ENCODE data around the gene NR1H4.

Gene NR1H4

DNA sequence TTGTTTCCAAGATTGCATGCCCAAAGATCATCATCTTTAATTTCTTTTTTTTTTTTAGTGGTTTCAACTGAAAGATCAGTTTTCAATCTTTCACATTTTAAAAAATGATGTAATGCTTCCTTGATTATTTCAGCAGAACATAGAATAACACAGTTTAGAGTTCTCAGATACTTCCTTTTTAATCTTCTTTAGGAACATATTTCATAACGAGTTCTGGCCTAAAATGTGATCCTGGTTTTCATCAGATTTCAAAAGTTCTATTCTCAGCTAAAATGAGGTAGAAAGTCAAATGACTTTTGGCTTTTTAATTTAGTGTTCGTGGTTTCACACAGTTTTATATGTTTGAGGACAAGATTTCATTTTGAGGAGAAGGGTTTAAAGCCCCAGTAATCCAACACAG, 40.0 kb upstream of the NR1H4 start:
- TF ChIP-seq CTCF (IDR thresholded peaks at IDR 0.05; ENCODE audit: low read length) (no peak), EZH2 (IDR thresholded peaks at IDR 0.05; ENCODE audit: borderline replicate concordance, low read length) (no peak)

DNA sequence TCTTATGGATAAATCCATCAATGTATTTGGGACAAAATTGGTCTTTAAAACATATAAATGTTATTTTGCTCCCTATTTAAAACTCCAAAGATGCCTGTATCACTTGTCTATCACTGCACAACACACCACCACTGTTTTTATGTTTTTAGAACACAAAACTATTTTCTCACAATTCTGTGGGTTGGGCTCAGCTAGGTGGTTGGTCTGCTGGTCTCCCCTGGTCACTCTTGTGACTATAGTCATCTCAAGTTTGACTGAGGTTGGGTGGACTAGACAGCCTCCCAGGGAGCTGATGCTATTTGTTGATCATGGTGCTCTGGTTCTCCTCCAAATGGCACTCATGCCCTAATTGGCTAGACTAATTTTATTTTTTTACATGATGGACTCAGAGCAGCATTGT, 39.5 kb upstream of the NR1H4 start:
- Histone ChIP-seq H3K27ac (ENCODE audit: low read depth, low read length, poor library complexity, severe bottlenecking) (no peak overlapping the region), H3K9me2 (ENCODE audit: low read depth, low read length) (no peaks in the 10 kb centered on the region), H3K79me2 (ENCODE audit: insufficient read depth, low read length) (no peaks in the 10 kb centered on the region), H3F3A (ENCODE audit: insufficient read depth, low read length) (no peaks in the 10 kb centered on the region), H3K4me2 (ENCODE audit: low read length) (no peak overlapping the region), H3K4me1 (ENCODE audit: insufficient read depth, low read length, severe bottlenecking) (no peaks in the 10 kb centered on the region), H3K27me3 (ENCODE audit: insufficient read depth, low read length) (no peaks in the 10 kb centered on the region), H3K9ac (ENCODE audit: low read length) (no peak overlapping the region), H4K20me1 (ENCODE audit: insufficient read depth, low read length) (no peaks in the 10 kb centered on the region), H3K9me3 (ENCODE audit: low read length) (no peaks in the 10 kb centered on the region), H3K4me3 (ENCODE audit: low read depth, low read length, poor library complexity, severe bottlenecking) (no peak overlapping the region), H2AFZ (ENCODE audit: low read length) (no peak overlapping the region), H3K36me3 (ENCODE audit: insufficient read depth, low read length) (no peaks in the 10 kb centered on the region)
- no peak for TF ChIP-seq EZH2 (IDR thresholded peaks at IDR 0.05; ENCODE audit: borderline replicate concordance, low read length)
- no peak for TF ChIP-seq CTCF (IDR thresholded peaks at IDR 0.05; ENCODE audit: low read length)

More for the DNA sequence above, 40.0 kb upstream of the NR1H4 start:
- Histone ChIP-seq H3K36me3 (ENCODE audit: insufficient read depth, low read length) (no peaks in the 10 kb centered on the region), H3K27ac (ENCODE audit: low read depth, low read length, poor library complexity, severe bottlenecking) (no peak overlapping the region), H4K20me1 (ENCODE audit: insufficient read depth, low read length) (no peaks in the 10 kb centered on the region), H3K4me1 (ENCODE audit: insufficient read depth, low read length, severe bottlenecking) (no peaks in the 10 kb centered on the region), H3K79me2 (ENCODE audit: insufficient read depth, low read length) (no peaks in the 10 kb centered on the region), H3K4me2 (ENCODE audit: low read length) (no peak overlapping the region), H3K9me2 (ENCODE audit: low read depth, low read length) (no peaks in the 10 kb centered on the region), H3K4me3 (ENCODE audit: low read depth, low read length, poor library complexity, severe bottlenecking) (no peak overlapping the region), H2AFZ (ENCODE audit: low read length) (no peak overlapping the region), H3K9ac (ENCODE audit: low read length) (no peak overlapping the region), H3K27me3 (ENCODE audit: insufficient read depth, low read length) (no peaks in the 10 kb centered on the region), H3F3A (ENCODE audit: insufficient read depth, low read length) (no peaks in the 10 kb centered on the region), H3K9me3 (ENCODE audit: low read length) (no peaks in the 10 kb centered on the region)

GRCh38 chr12:100435957-100436356, 37.7 kb upstream of the NR1H4 start:
- H3K36me3 ChIP-seq (ENCODE audit: insufficient read depth, low read length) = no peaks in the 10 kb centered on the region
- H3K27me3 ChIP-seq (ENCODE audit: insufficient read depth, low read length) = no peaks in the 10 kb centered on the region
- no peak overlapping the region for H3K4me2 ChIP-seq (ENCODE audit: low read length)
- no peak overlapping the region for H3K27ac ChIP-seq (ENCODE audit: low read depth, low read length, poor library complexity, severe bottlenecking)
- no peaks in the 10 kb centered on the region for H3K9me3 ChIP-seq (ENCODE audit: low read length)
- no peak overlapping the region for H3K4me3 ChIP-seq (ENCODE audit: low read depth, low read length, poor library complexity, severe bottlenecking)
- H3K79me2 ChIP-seq (ENCODE audit: insufficient read depth, low read length) = no peaks in the 10 kb centered on the region
- no peaks in the 10 kb centered on the region for H3K4me1 ChIP-seq (ENCODE audit: insufficient read depth, low read length, severe bottlenecking)
- H4K20me1 ChIP-seq (ENCODE audit: insufficient read depth, low read length) = no peaks in the 10 kb centered on the region
- no peaks in the 10 kb centered on the region for H3K9me2 ChIP-seq (ENCODE audit: low read depth, low read length)
- H3K9ac ChIP-seq (ENCODE audit: low read length) = no peak overlapping the region
- TF ChIP-seq CTCF (IDR thresholded peaks at IDR 0.05; ENCODE audit: low read length) = no peak
- no peak for TF ChIP-seq EZH2 (IDR thresholded peaks at IDR 0.05; ENCODE audit: borderline replicate concordance, low read length)
- no peak overlapping the region for H2AFZ ChIP-seq (ENCODE audit: low read length)
- no peaks in the 10 kb centered on the region for H3F3A ChIP-seq (ENCODE audit: insufficient read depth, low read length)
